ENCODE measurements around the gene IL17REL.

The IL17REL gene

GRCh38 chr22:50010676-50011446 is 1.7 kb downstream of the IL17REL start:
- no peaks in the 10 kb centered on the region for H3K27me3 ChIP-seq (ENCODE audit: insufficient read depth, low read length)
- no peaks in the 10 kb centered on the region for H3K9me3 ChIP-seq (ENCODE audit: low read length)
- H3K36me3 ChIP-seq (ENCODE audit: insufficient read depth, low read length), result no peaks in the 10 kb centered on the region
- no peaks in the 10 kb centered on the region for H3K9me2 ChIP-seq (ENCODE audit: low read depth, low read length)
- H3K4me2 ChIP-seq (ENCODE audit: low read length), result no peak overlapping the region
- H3K4me3 ChIP-seq (ENCODE audit: low read depth, low read length, poor library complexity, severe bottlenecking), result no peak overlapping the region
- no peaks in the 10 kb centered on the region for H4K20me1 ChIP-seq (ENCODE audit: insufficient read depth, low read length)
- no peaks in the 10 kb centered on the region for H3K79me2 ChIP-seq (ENCODE audit: insufficient read depth, low read length)
- H3K9ac ChIP-seq (ENCODE audit: low read length), result no peak overlapping the region
- H3K27ac ChIP-seq (ENCODE audit: low read depth, low read length, poor library complexity, severe bottlenecking), result no peak overlapping the region
- no peak overlapping the region for H2AFZ ChIP-seq (ENCODE audit: low read length)
- H3K4me1 ChIP-seq (ENCODE audit: insufficient read depth, low read length, severe bottlenecking), result no peaks in the 10 kb centered on the region
- H3F3A ChIP-seq (ENCODE audit: insufficient read depth, low read length), result no peaks in the 10 kb centered on the region
- TF ChIP-seq EZH2 (IDR thresholded peaks at IDR 0.05; ENCODE audit: borderline replicate concordance, low read length) (no peak), CTCF (IDR thresholded peaks at IDR 0.05; ENCODE audit: low read length) (no peak)

- H3K27me3 ChIP-seq (ENCODE audit: insufficient read depth, low read length), result no peaks in the 10 kb centered on the region
- H4K20me1 ChIP-seq (ENCODE audit: insufficient read depth, low read length), result no peaks in the 10 kb centered on the region
- H3K4me1 ChIP-seq (ENCODE audit: insufficient read depth, low read length, severe bottlenecking), result no peaks in the 10 kb centered on the region
- no peaks in the 10 kb centered on the region for H3K79me2 ChIP-seq (ENCODE audit: insufficient read depth, low read length)
- H3F3A ChIP-seq (ENCODE audit: insufficient read depth, low read length), result no peaks in the 10 kb centered on the region
- H3K9me2 ChIP-seq (ENCODE audit: low read depth, low read length), result no peaks in the 10 kb centered on the region
- no peak overlapping the region for H3K9ac ChIP-seq (ENCODE audit: low read length)
- no peak overlapping the region for H3K4me2 ChIP-seq (ENCODE audit: low read length)
- TF ChIP-seq EZH2 (IDR thresholded peaks at IDR 0.05; ENCODE audit: borderline replicate concordance, low read length) (no peak), CTCF (IDR thresholded peaks at IDR 0.05; ENCODE audit: low read length) (no peak)
- no peaks in the 10 kb centered on the region for H3K9me3 ChIP-seq (ENCODE audit: low read length)
- no peak overlapping the region for H3K4me3 ChIP-seq (ENCODE audit: low read depth, low read length, poor library complexity, severe bottlenecking)
- no peaks in the 10 kb centered on the region for H3K36me3 ChIP-seq (ENCODE audit: insufficient read depth, low read length)
- H2AFZ ChIP-seq (ENCODE audit: low read length), result no peak overlapping the region
- H3K27ac ChIP-seq (ENCODE audit: low read depth, low read length, poor library complexity, severe bottlenecking), result no peak overlapping the region
These were observed 2.5 kb downstream of the IL17REL start for GRCh38 chr22:50009765-50010675.

- no peaks in the 10 kb centered on the region for H3F3A ChIP-seq (ENCODE audit: insufficient read depth, low read length)
These were observed 3.3 kb downstream of the IL17REL start for GRCh38 chr22:50009251-50009650.

More at GRCh38 chr22:50009251-50009650, 3.3 kb downstream of the IL17REL start:
- Histone ChIP-seq H3K4me2 (ENCODE audit: low read length) (no peak overlapping the region), H3K9me2 (ENCODE audit: low read depth, low read length) (no peaks in the 10 kb centered on the region), H3K36me3 (ENCODE audit: insufficient read depth, low read length) (no peaks in the 10 kb centered on the region), H3K9ac (ENCODE audit: low read length) (no peak overlapping the region), H4K20me1 (ENCODE audit: insufficient read depth, low read length) (no peaks in the 10 kb centered on the region), H3K9me3 (ENCODE audit: low read length) (no peaks in the 10 kb centered on the region), H3K79me2 (ENCODE audit: insufficient read depth, low read length) (no peaks in the 10 kb centered on the region), H3K27me3 (ENCODE audit: insufficient read depth, low read length) (no peaks in the 10 kb centered on the region), H2AFZ (ENCODE audit: low read length) (no peak overlapping the region), H3K4me3 (ENCODE audit: low read depth, low read length, poor library complexity, severe bottlenecking) (no peak overlapping the region), H3K4me1 (ENCODE audit: insufficient read depth, low read length, severe bottlenecking) (no peaks in the 10 kb centered on the region), H3K27ac (ENCODE audit: low read depth, low read length, poor library complexity, severe bottlenecking) (no peak overlapping the region)
- TF ChIP-seq EZH2 (IDR thresholded peaks at IDR 0.05; ENCODE audit: borderline replicate concordance, low read length), result no peak
- TF ChIP-seq CTCF (IDR thresholded peaks at IDR 0.05; ENCODE audit: low read length), result no peak

Measured in OCI-LY1 (cell line).